Mesodermal cell (in vitro differentiated cells): ENCODE data around the gene MEIS1.

Source experiments
- H3K27ac ChIP-seq: 2 replicates; pipeline ENCODE4 v1.7.0; 2013; ENCODE audit warnings: mild to moderate bottlenecking, low read depth, low read length, moderate library complexity; ENCODE audit not compliant: severe bottlenecking
- H3K36me3 ChIP-seq: 2 replicates; pipeline ENCODE4 v1.7.1; 2013; ENCODE audit warnings: mild to moderate bottlenecking, low read length, moderate library complexity; ENCODE audit not compliant: control insufficient read depth, insufficient read depth
- H3K4me1 ChIP-seq: one replicate; pipeline ENCODE4 v1.7.1; 2013; ENCODE audit warnings: mild to moderate bottlenecking, low read length; ENCODE audit not compliant: insufficient read depth, control insufficient read depth, poor library complexity, severe bottlenecking
- H3K4me3 ChIP-seq: 2 replicates; pipeline ENCODE4 v1.7.0; 2013; ENCODE audit warnings: low read length, control low read depth, mild to moderate bottlenecking; ENCODE audit not compliant: insufficient read depth, poor library complexity, severe bottlenecking; ENCODE audit errors: extremely low read depth
- H3K9me3 ChIP-seq: 2 replicates; pipeline ENCODE4 v1.7.1; 2013; ENCODE audit warnings: mild to moderate bottlenecking, low read length, moderate library complexity; ENCODE audit not compliant: control insufficient read depth
- WGBS, 2 experiments: methylation state at CpG; one replicate each; pipeline ENCODE4 v1.1.5; 2013; ENCODE audit warnings: missing lambda C conversion rate in 2 of 2; ENCODE audit not compliant: insufficient coverage in 2 of 2; 5-methylcytosine and 5-hydroxymethylcytosine counted together

The MEIS1 gene

GRCh38 chr2:66578054-66578686 is 143.2 kb downstream of the MEIS1 start:
- 0% methylated on average over 16 to 18 of the region's 27 CpGs for WGBS, 2 experiments
- Histone ChIP-seq H3K27ac (peak overlapping the region; percentile 96), H3K4me3 (peak overlapping the region; percentile 57), H3K36me3 (no peaks in the 10 kb centered on the region), H3K9me3 (no peaks in the 10 kb centered on the region), H3K4me1 (peaks cover 15% of the 10 kb centered on the region)

GRCh38 chr2:66578687-66579106 is 143.8 kb downstream of the MEIS1 start:
- Histone ChIP-seq H3K4me1 (peaks cover 15% of the 10 kb centered on the region), H3K9me3 (no peaks in the 10 kb centered on the region), H3K27ac (peak overlapping the region; percentile 96), H3K4me3 (peak overlapping the region; percentile 57), H3K36me3 (no peaks in the 10 kb centered on the region)
- WGBS, 2 experiments, result 0% methylated on average over 1 to 3 of the region's 10 CpGs

GRCh38 chr2:66579186-66580126 is 144.5 kb downstream of the MEIS1 start:
- no peak overlapping the region for H3K27ac ChIP-seq

GRCh38 chr2:66580166-66581049 is 145.5 kb downstream of the MEIS1 start:
- Histone ChIP-seq H3K4me1 (peaks cover 15% of the 10 kb centered on the region), H3K9me3 (no peaks in the 10 kb centered on the region), H3K27ac (peak overlapping the region; percentile 47), H3K4me3 (peak overlapping the region; percentile 29), H3K36me3 (no peaks in the 10 kb centered on the region)
- WGBS, 2 experiments, result 0% methylated on average over 2 of the region's 10 CpGs; no CpG with 5 or more reads in 1 of the 2 experiments

More at GRCh38 chr2:66579186-66580126, 144.5 kb downstream of the MEIS1 start:
- Histone ChIP-seq H3K4me1 (peaks cover 15% of the 10 kb centered on the region), H3K4me3 (no peak overlapping the region), H3K36me3 (no peaks in the 10 kb centered on the region), H3K9me3 (no peaks in the 10 kb centered on the region)
- WGBS, 2 experiments, result 0 to 9% methylated on average over 1 of the region's 10 CpGs

GRCh38 chr2:66581339-66582103 is 146.6 kb downstream of the MEIS1 start:
- H3K4me3 ChIP-seq, result peak overlapping the region; percentile 29
- WGBS, 2 experiments, result 0% methylated on average over 38 to 51 of the region's 57 CpGs

GRCh38 chr2:66582104-66582986 is 147.4 kb downstream of the MEIS1 start:
- H3K4me3 ChIP-seq, result peak overlapping the region; percentile 29
- H3K4me1 ChIP-seq, result peaks cover 8% of the 10 kb centered on the region
- peak overlapping the region; percentile 47 for H3K27ac ChIP-seq
- no peaks in the 10 kb centered on the region for H3K9me3 ChIP-seq
- no peaks in the 10 kb centered on the region for H3K36me3 ChIP-seq
- 5 to 9% methylated on average over 25 to 27 of the region's 36 CpGs for WGBS, 2 experiments

More at GRCh38 chr2:66581339-66582103, 146.6 kb downstream of the MEIS1 start:
- Histone ChIP-seq H3K4me1 (peaks cover 14% of the 10 kb centered on the region), H3K27ac (peak overlapping the region; percentile 47), H3K9me3 (no peaks in the 10 kb centered on the region), H3K36me3 (no peaks in the 10 kb centered on the region)

- Histone ChIP-seq H3K4me3 (no peak overlapping the region), H3K27ac (no peak overlapping the region), H3K4me1 (peaks cover 3% of the 10 kb centered on the region), H3K36me3 (no peaks in the 10 kb centered on the region), H3K9me3 (no peaks in the 10 kb centered on the region)
- 13 to 14% methylated on average over 20 to 24 of the region's 26 CpGs for WGBS, 2 experiments
Observed at GRCh38 chr2:66582987-66583880, 148.3 kb downstream of the MEIS1 start.

- Histone ChIP-seq H3K36me3 (no peaks in the 10 kb centered on the region), H3K9me3 (no peaks in the 10 kb centered on the region), H3K4me1 (peaks cover 3% of the 10 kb centered on the region), H3K27ac (no peak overlapping the region), H3K4me3 (no peak overlapping the region)
- WGBS, 2 experiments, result no CpG with 5 or more reads among the region's 5 CpGs
Observed at GRCh38 chr2:66583881-66584280, 149.0 kb downstream of the MEIS1 start.
